ENCODE measurements around the gene CEP126. TPM values are rescaled to one million over a fixed set of nuclear protein-coding genes. Genes with fewer than 3 reads are reported as not detected.

Gene CEP126
- total and polyA plus RNA-seq, 4 donors = 1.7 to 12.5 (median 7.5) TPM

- ATAC-seq (ENCODE audit: insufficient read depth, low FRiP score) = no peak
- DNase-seq = peak; percentile 25 to 91 (median 87)
- Histone ChIP-seq H3K9ac (ENCODE audit: insufficient read depth in 1 of 2, low read length in 2 of 2) (peak overlapping the region; percentile 89 to 93), H3K27ac (ENCODE audit: low read depth in 1 of 2, low read length in 1 of 2) (peak overlapping the region in 1 of 2 donors; percentile 33), H3K9me3 (ENCODE audit: control insufficient read depth in 4 of 4, insufficient read depth in 3 of 4, low read length in 3 of 4) (no peaks in the 10 kb centered on the region), H3K4me3 (no peak overlapping the region), H3K4me1 (ENCODE audit: control insufficient read depth in 5 of 5, insufficient read depth in 5 of 5, low read length in 5 of 5) (peaks cover 0 to 29% (median 0%) of the 10 kb centered on the region in 5 donors), H3K36me3 (ENCODE audit: control insufficient read depth in 4 of 4, insufficient read depth in 4 of 4, low read length in 4 of 4) (no peaks in the 10 kb centered on the region), H3K27me3 (ENCODE audit: control insufficient read depth in 3 of 3, insufficient read depth in 3 of 3, low read length in 2 of 3) (no peaks in the 10 kb centered on the region)
- TF ChIP-seq CTCF (IDR thresholded peaks at IDR 0.05; ENCODE audit: control extremely low read depth, extremely low read depth) = no peak
- WGBS, 2 donors = 12 to 36% methylated on average over 4 of the region's 4 CpGs
Measured at GRCh38 chr11:101915791-101916291, 1.0 kb downstream of the CEP126 start.

GRCh38 chr11:101916422-101916821, 1.6 kb downstream of the CEP126 start, which contains the start of gene ANGPTL5:
Gene ANGPTL5, minus strand, starts transcription at chr11:101916522. Its CDS starts 8,613 bp downstream, at chr11:101907909.
- Histone ChIP-seq H3K27me3 (ENCODE audit: control insufficient read depth in 3 of 3, insufficient read depth in 3 of 3, low read length in 2 of 3) (no peaks in the 10 kb centered on the region), H3K9me3 (ENCODE audit: control insufficient read depth in 4 of 4, insufficient read depth in 3 of 4, low read length in 3 of 4) (no peaks in the 10 kb centered on the region), H3K27ac (ENCODE audit: low read depth in 1 of 2, low read length in 1 of 2) (peak within 1 kb of the TSS; percentile 48 to 92), H3K9ac (ENCODE audit: insufficient read depth in 1 of 2, low read length in 2 of 2) (peak within 1 kb of the TSS; percentile 89 to 93), H3K4me3 (no peak within 1 kb of the TSS), H3K36me3 (ENCODE audit: control insufficient read depth in 4 of 4, insufficient read depth in 4 of 4, low read length in 4 of 4) (no peaks in the 10 kb centered on the region), H3K4me1 (ENCODE audit: control insufficient read depth in 5 of 5, insufficient read depth in 5 of 5, low read length in 5 of 5) (peaks cover 0 to 29% (median 0%) of the 10 kb centered on the region in 5 donors)
- no peak for TF ChIP-seq CTCF (IDR thresholded peaks at IDR 0.05; ENCODE audit: control extremely low read depth, extremely low read depth)
- DNase-seq = no peak
- WGBS, 2 donors = 64 to 75% methylated on average over 2 of the region's 2 CpGs
- no peak for ATAC-seq (ENCODE audit: insufficient read depth, low FRiP score)

GRCh38 chr11:101917226-101917625, 2.4 kb downstream of the CEP126 start:
- ATAC-seq (ENCODE audit: insufficient read depth, low FRiP score) (no peak), DNase-seq (peak in 1 of 3 donors; percentile 12)
- no peaks in the 10 kb centered on the region for H3K27me3 ChIP-seq (ENCODE audit: control insufficient read depth in 3 of 3, insufficient read depth in 3 of 3, low read length in 2 of 3)
- H3K9me3 ChIP-seq (ENCODE audit: control insufficient read depth in 4 of 4, insufficient read depth in 3 of 4, low read length in 3 of 4) = no peaks in the 10 kb centered on the region
- H3K4me1 ChIP-seq (ENCODE audit: control insufficient read depth in 5 of 5, insufficient read depth in 5 of 5, low read length in 5 of 5) = peaks cover 0 to 29% (median 0%) of the 10 kb centered on the region in 5 donors
- no peak overlapping the region for H3K4me3 ChIP-seq
- no peak overlapping the region for H3K9ac ChIP-seq (ENCODE audit: insufficient read depth in 1 of 2, low read length in 2 of 2)
- TF ChIP-seq CTCF (IDR thresholded peaks at IDR 0.05; ENCODE audit: control extremely low read depth, extremely low read depth) = no peak
- H3K36me3 ChIP-seq (ENCODE audit: control insufficient read depth in 4 of 4, insufficient read depth in 4 of 4, low read length in 4 of 4) = no peaks in the 10 kb centered on the region
- H3K27ac ChIP-seq (ENCODE audit: low read depth in 1 of 2, low read length in 1 of 2) = no peak overlapping the region

GRCh38 chr11:101920992-101921391, 6.2 kb downstream of the CEP126 start:
- ATAC-seq (ENCODE audit: insufficient read depth, low FRiP score) = no peak
- peaks cover 0 to 6% (median 0%) of the 10 kb centered on the region in 4 donors for H3K36me3 ChIP-seq (ENCODE audit: control insufficient read depth in 4 of 4, insufficient read depth in 4 of 4, low read length in 4 of 4)
- peaks cover 0 to 3% (median 0%) of the 10 kb centered on the region in 5 donors for H3K4me1 ChIP-seq (ENCODE audit: control insufficient read depth in 5 of 5, insufficient read depth in 5 of 5, low read length in 5 of 5)
- no peak for TF ChIP-seq CTCF (IDR thresholded peaks at IDR 0.05; ENCODE audit: control extremely low read depth, extremely low read depth)
- no peak overlapping the region for H3K4me3 ChIP-seq
- H3K9me3 ChIP-seq (ENCODE audit: control insufficient read depth in 4 of 4, insufficient read depth in 3 of 4, low read length in 3 of 4) = no peaks in the 10 kb centered on the region
- no peak overlapping the region for H3K9ac ChIP-seq (ENCODE audit: insufficient read depth in 1 of 2, low read length in 2 of 2)
- DNase-seq = no peak
- no peak overlapping the region for H3K27ac ChIP-seq (ENCODE audit: low read depth in 1 of 2, low read length in 1 of 2)
- 93 to 98% methylated on average over 1 of the region's 1 CpG for WGBS, 2 donors
- no peaks in the 10 kb centered on the region for H3K27me3 ChIP-seq (ENCODE audit: control insufficient read depth in 3 of 3, insufficient read depth in 3 of 3, low read length in 2 of 3)

All from lung (tissue), 12 donors.